K562 (cell line): Measurements from ENCODE around the gene CREB3L4. TPM values are rescaled to one million over a fixed set of nuclear protein-coding genes. Genes with fewer than 3 reads are reported as not detected.

Experiments
- ATF7 ChIP-seq: fragments of 450-650 bp; IDR thresholded peaks from 2 replicates; pipeline ENCODE4 v1.7.1; 2014; ENCODE audit warnings: mild to moderate bottlenecking, moderate library complexity
- ERF ChIP-seq: fragments of 450-650 bp; formaldehyde crosslinking; IDR thresholded peaks from 2 replicates; pipeline ENCODE4 v1.4.0; 2020; ENCODE audit warnings: mild to moderate bottlenecking, mixed read lengths
- ESRRA ChIP-seq: fragments of 450-650 bp; IDR thresholded peaks from 2 replicates; pipeline ENCODE4 v1.6.1; 2014; ENCODE audit warnings: low read depth, mild to moderate bottlenecking, moderate library complexity, borderline replicate concordance
- FOXM1 ChIP-seq, 2 experiments: fragments of 450-650 bp in 1 of 2; sonication (generic) in 1 of 2; formaldehyde crosslinking in 1 of 2; IDR thresholded peaks; 2 replicates each; pipeline versions ENCODE4 v1.6.1 to v1.9.0; 2017 to 2022; ENCODE audit warnings: low read depth in 2 of 2, mild to moderate bottlenecking in 2 of 2, missing genetic modification reagents in 1 of 2, moderate library complexity in 1 of 2
- HDAC8 ChIP-seq: fragments of 450-650 bp; IDR thresholded peaks from 2 replicates; pipeline ENCODE4 v1.6.1; 2016; ENCODE audit warnings: mild to moderate bottlenecking, missing genetic modification characterization, moderate library complexity, missing compliant biosample characterization
- IRF2 ChIP-seq: sonication (generic); formaldehyde crosslinking; IDR thresholded peaks from 2 replicates; pipeline ENCODE4 v1.8.1; 2022; ENCODE audit warnings: mild to moderate bottlenecking, missing genetic modification reagents
- L3MBTL2 ChIP-seq: fragments of 450-650 bp; IDR thresholded peaks from 2 replicates; pipeline ENCODE4 v1.6.1; 2016; ENCODE audit warnings: mild to moderate bottlenecking, moderate library complexity
- LCOR ChIP-seq: sonication (generic); formaldehyde crosslinking; IDR thresholded peaks from 2 replicates; pipeline ENCODE4 v1.8.0; 2022; ENCODE audit warnings: mild to moderate bottlenecking, missing genetic modification reagents
- NFYB ChIP-seq: IDR thresholded peaks from 2 replicates; pipeline ENCODE4 v1.6.1; 2011; ENCODE audit warnings: mild to moderate bottlenecking, moderate library complexity; ENCODE audit not compliant: insufficient read length; ENCODE audit errors: extremely low read depth
- POLR2B ChIP-seq: fragments of 450-650 bp; IDR thresholded peaks from 2 replicates; pipeline ENCODE4 v1.6.1; 2018; ENCODE audit warnings: low read depth; ENCODE audit not compliant: partially characterized antibody
- SIN3A ChIP-seq, 2 experiments: fragments of 150-350 bp in 1 of 2; IDR thresholded peaks; 2 replicates each; pipeline ENCODE4 v1.6.1; 2011 to 2016; ENCODE audit warnings: borderline replicate concordance in 2 of 2, low read depth in 2 of 2, low read length in 2 of 2, mild to moderate bottlenecking in 2 of 2, moderate library complexity in 2 of 2; ENCODE audit not compliant: control insufficient read depth in 1 of 2
- SOX6 ChIP-seq: fragments of 450-650 bp; IDR thresholded peaks from 2 replicates; pipeline ENCODE4 v1.6.1; 2014; ENCODE audit warnings: mild to moderate bottlenecking
- SP1 ChIP-seq: sonication (generic); formaldehyde crosslinking; IDR thresholded peaks from 2 replicates; pipeline ENCODE4 v1.8.1; 2022; ENCODE audit warnings: mild to moderate bottlenecking, missing genetic modification reagents
- TCF3 ChIP-seq: sonication (generic); formaldehyde crosslinking; IDR thresholded peaks from 2 replicates; pipeline ENCODE4 v1.4.0; 2020; ENCODE audit warnings: mild to moderate bottlenecking, missing genetic modification reagents
- ZEB2 ChIP-seq: fragments of 450-650 bp; IDR thresholded peaks from 2 replicates; pipeline ENCODE4 v1.6.1; 2016
- ZNF134 ChIP-seq: fragments of 250-450 bp; sonication (Bioruptor Pico); conservative IDR thresholded peaks from 2 replicates; pipeline ENCODE4 v1.4.0; 2020
- ZNF23 ChIP-seq: fragments of 250-450 bp; sonication (Bioruptor Pico); IDR thresholded peaks from 2 replicates; pipeline ENCODE4 v1.4.0; 2020; ENCODE audit warnings: mild to moderate bottlenecking
- ZNF24 ChIP-seq: fragments of 450-650 bp; IDR thresholded peaks from 2 replicates; pipeline ENCODE4 v1.6.1; 2016
- ZNF57 ChIP-seq: fragments of 450-650 bp; formaldehyde crosslinking; IDR thresholded peaks from 2 replicates; pipeline ENCODE4 v1.4.0; 2020; ENCODE audit warnings: mild to moderate bottlenecking, moderate library complexity
- polyA plus RNA-seq, 8 experiments: library from polyadenylated mRNA; depleted of rRNA in 4 of 8; stranded (reverse) in 5 of 8; unstranded in 3 of 8; fragments of >200 nt; fragmentation: Nextera tagmentation in 2 of 8; fragmentation: Illumina TruSeq in 1 of 8; extraction: Ambion mirVana in 2 of 8; extraction: Trizol in 1 of 8; gene quantifications; 2 replicates each; pipeline versions ENCODE4 v1.2.1 to v1.2.3, GENCODE V29; 2011 to 2014; ENCODE audit warnings: inconsistent platforms in 1 of 8, missing spikeins in 1 of 8
- total RNA-seq, 7 experiments: library from RNA; depleted of rRNA in 6 of 7; stranded (reverse); fragments of >200 nt in 6 of 7; fragmentation: Illumina TruSeq in 2 of 7; extraction: Trizol in 2 of 7; gene quantifications; 2 replicates each; pipeline versions ENCODE4 v1.2.1 to v1.2.3, GENCODE V29; 2011 to 2021; ENCODE audit warnings: low replicate concordance in 1 of 7
- TF ChIP-seq, protein P1 (sequence below), 2 experiments: IDR thresholded peaks in 1 of 2; conservative IDR thresholded peaks in 1 of 2; 2 replicates each; pipeline ENCODE4 v1.6.1; 2016; ENCODE audit warnings: low read depth in 2 of 2, mild to moderate bottlenecking in 1 of 2, missing compliant biosample characterization in 1 of 2, missing genetic modification characterization in 1 of 2, moderate library complexity in 1 of 2
- TF ChIP-seq, protein P2 (sequence below): fragments of 250-450 bp; sonication (Bioruptor Pico); IDR thresholded peaks from 2 replicates; pipeline ENCODE4 v1.5.0; 2021; ENCODE audit warnings: mild to moderate bottlenecking, borderline replicate concordance
- TF ChIP-seq, protein P3 (sequence below), 2 experiments: fragments of 450-650 bp in 1 of 2; sonication (generic) in 1 of 2; formaldehyde crosslinking in 1 of 2; IDR thresholded peaks in 1 of 2; conservative IDR thresholded peaks in 1 of 2; 2 replicates each; pipeline versions ENCODE4 v1.6.1 to v1.8.1; 2016 to 2023; ENCODE audit warnings: mild to moderate bottlenecking in 2 of 2, moderate library complexity in 2 of 2, inconsistent platforms in 1 of 2, missing genetic modification reagents in 1 of 2

Gene CREB3L4
- total and polyA plus RNA-seq, 9 of the 15 experiments (the other 6 are each of a cell fraction or from before 2014, with no cell fraction given), result 9.9 to 18.6 (median 13.9) TPM

GRCh38 chr1:153963030-153963849 is 4.5 kb upstream of the CREB3L4 start, which contains the start of gene SLC39A1 (continued):
- TF ChIP-seq IRF2 (CRISPR knock-in tag), result no peak
- no peak for TF ChIP-seq ZEB2
- peak; percentile 72 for TF ChIP-seq L3MBTL2
- peak; percentile 47 to 51; a peak in 1 of 4 replicates for TF ChIP-seq SIN3A (IDR thresholded peaks at IDR 0.05; ENCODE audit: borderline replicate concordance in 2 of 2, control insufficient read depth in 1 of 2, low read depth in 2 of 2, low read length in 2 of 2)
- TF ChIP-seq, protein P1, sequence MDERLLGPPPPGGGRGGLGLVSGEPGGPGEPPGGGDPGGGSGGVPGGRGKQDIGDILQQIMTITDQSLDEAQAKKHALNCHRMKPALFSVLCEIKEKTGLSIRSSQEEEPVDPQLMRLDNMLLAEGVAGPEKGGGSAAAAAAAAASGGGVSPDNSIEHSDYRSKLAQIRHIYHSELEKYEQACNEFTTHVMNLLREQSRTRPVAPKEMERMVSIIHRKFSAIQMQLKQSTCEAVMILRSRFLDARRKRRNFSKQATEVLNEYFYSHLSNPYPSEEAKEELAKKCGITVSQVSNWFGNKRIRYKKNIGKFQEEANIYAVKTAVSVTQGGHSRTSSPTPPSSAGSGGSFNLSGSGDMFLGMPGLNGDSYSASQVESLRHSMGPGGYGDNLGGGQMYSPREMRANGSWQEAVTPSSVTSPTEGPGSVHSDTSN (CRISPR knock-in tag; IDR thresholded peaks at IDR 0.05; ENCODE audit: low read depth), result peak; percentile 86
- TF ChIP-seq, protein P1 (tag; conservative IDR thresholded peaks at IDR 0.05; ENCODE audit: low read depth), result peak; percentile 96
- TF ChIP-seq, protein P2, sequence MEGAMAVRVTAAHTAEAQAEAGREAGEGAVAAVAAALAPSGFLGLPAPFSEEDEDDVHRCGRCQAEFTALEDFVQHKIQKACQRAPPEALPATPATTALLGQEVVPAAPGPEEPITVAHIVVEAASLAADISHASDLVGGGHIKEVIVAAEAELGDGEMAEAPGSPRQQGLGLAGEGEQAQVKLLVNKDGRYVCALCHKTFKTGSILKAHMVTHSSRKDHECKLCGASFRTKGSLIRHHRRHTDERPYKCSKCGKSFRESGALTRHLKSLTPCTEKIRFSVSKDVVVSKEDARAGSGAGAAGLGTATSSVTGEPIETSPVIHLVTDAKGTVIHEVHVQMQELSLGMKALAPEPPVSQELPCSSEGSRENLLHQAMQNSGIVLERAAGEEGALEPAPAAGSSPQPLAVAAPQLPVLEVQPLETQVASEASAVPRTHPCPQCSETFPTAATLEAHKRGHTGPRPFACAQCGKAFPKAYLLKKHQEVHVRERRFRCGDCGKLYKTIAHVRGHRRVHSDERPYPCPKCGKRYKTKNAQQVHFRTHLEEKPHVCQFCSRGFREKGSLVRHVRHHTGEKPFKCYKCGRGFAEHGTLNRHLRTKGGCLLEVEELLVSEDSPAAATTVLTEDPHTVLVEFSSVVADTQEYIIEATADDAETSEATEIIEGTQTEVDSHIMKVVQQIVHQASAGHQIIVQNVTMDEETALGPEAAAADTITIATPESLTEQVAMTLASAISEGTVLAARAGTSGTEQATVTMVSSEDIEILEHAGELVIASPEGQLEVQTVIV (CRISPR knock-in tag), result no peak
- TF ChIP-seq ATF7, result peak; percentile 90
- TF ChIP-seq ZNF23 (CRISPR knock-in tag), result no peak
- no peak; the same call in 1 of the 2 replicates for TF ChIP-seq ERF (CRISPR knock-in tag)
- no peak for TF ChIP-seq ZNF57 (CRISPR knock-in tag)
- no peak for TF ChIP-seq HDAC8 (tag)
- TF ChIP-seq, protein P3, sequence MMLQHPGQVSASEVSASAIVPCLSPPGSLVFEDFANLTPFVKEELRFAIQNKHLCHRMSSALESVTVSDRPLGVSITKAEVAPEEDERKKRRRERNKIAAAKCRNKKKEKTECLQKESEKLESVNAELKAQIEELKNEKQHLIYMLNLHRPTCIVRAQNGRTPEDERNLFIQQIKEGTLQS (IDR thresholded peaks at IDR 0.05), result peak; percentile 76
- TF ChIP-seq, protein P3 (CRISPR knock-in tag; conservative IDR thresholded peaks at IDR 0.05), result peak; percentile 36; the same call in 1 of the 2 replicates
- TF ChIP-seq LCOR (CRISPR knock-in tag), result no peak
- TF ChIP-seq SP1 (CRISPR knock-in tag), result peak; percentile 51; the same call in 1 of the 2 replicates
- TF ChIP-seq NFYB, result peak; percentile 80
- TF ChIP-seq ZNF24, result no peak
- peak; percentile 72 for TF ChIP-seq POLR2B
- no peak for TF ChIP-seq ZNF134 (CRISPR knock-in tag)
- no peak for TF ChIP-seq SOX6
- 0 out of 2 replicates have a peak, but pooled peaks have one; percentile 5 for TF ChIP-seq ESRRA
- no peak for TF ChIP-seq FOXM1 (IDR thresholded peaks at IDR 0.05; ENCODE audit: low read depth)
- no peak for TF ChIP-seq FOXM1 (CRISPR knock-in tag; IDR thresholded peaks at IDR 0.05; ENCODE audit: low read depth)
- no peak for TF ChIP-seq TCF3 (CRISPR knock-in tag)
